Progenitor cell of endocrine pancreas (in vitro differentiated cells): Measurements from ENCODE around the gene FMN1. TPM values are rescaled to one million over a fixed set of nuclear protein-coding genes. Genes with fewer than 3 reads are reported as not detected.
A peak's percentile ranks its signal among the peaks of the same experiment; 100 is the strongest.

ENCODE experiments used
- DNase-seq: peaks from one replicate; pipeline ENCODE4 v3.0.0; 2021; ENCODE audit warnings: low spot score; ENCODE audit not compliant: unreplicated experiment
- H3K27ac Mint-ChIP-seq: 2 replicates; pipeline ENCODE4 v1.8.0; 2021; ENCODE audit warnings: mild to moderate bottlenecking, moderate library complexity, mixed read lengths
- H3K27me3 Mint-ChIP-seq: 2 replicates; pipeline ENCODE4 v1.8.0; 2021; ENCODE audit warnings: mixed read lengths
- H3K36me3 Mint-ChIP-seq: 2 replicates; pipeline ENCODE4 v1.8.0; 2022; ENCODE audit warnings: mixed read lengths; ENCODE audit not compliant: insufficient read depth
- H3K4me1 Mint-ChIP-seq: 2 replicates; pipeline ENCODE4 v1.8.0; 2021; ENCODE audit warnings: low read depth, mixed read lengths
- H3K4me3 Mint-ChIP-seq: 2 replicates; pipeline ENCODE4 v1.8.0; 2021; ENCODE audit warnings: low read depth, mild to moderate bottlenecking, moderate library complexity, mixed read lengths
- H3K9me3 Mint-ChIP-seq: 2 replicates; pipeline ENCODE4 v1.8.0; 2021; ENCODE audit warnings: low read depth, mixed read lengths
- CTCF ChIP-seq: fragments of 200-600 bp; sonication (generic); IDR thresholded peaks from one replicate; pipeline ENCODE4 v1.5.0; 2021; ENCODE audit warnings: antibody characterized with exemption, mild to moderate bottlenecking; ENCODE audit not compliant: unreplicated experiment
- total RNA-seq: library from RNA; stranded (reverse); gene quantifications from 2 replicates; pipeline ENCODE4 v1.2.1, GENCODE V29; 2021

FMN1 gene
- total RNA-seq, 1 donor from 2014 or later: 0.41 TPM

- Mint-ChIP-seq H3K4me1 (peaks cover 14% of the 10 kb centered on the region), H3K27me3 (peaks cover 89% of the 10 kb centered on the region), H3K36me3 (no peaks in the 10 kb centered on the region), H3K4me3 (peak within 1 kb of the TSS; percentile 62), H3K9me3 (no peaks in the 10 kb centered on the region), H3K27ac (peak within 1 kb of the TSS; percentile 40)
- peak; percentile 13 for DNase-seq
- no peak for TF ChIP-seq CTCF
Observed at GRCh38 chr15:32717426-32718226, 476.9 kb downstream of the FMN1 start, which contains the start of gene GREM1. TSS of gene GREM1 (plus strand) at chr15:32718004. CDS start at chr15:32730691, 12,687 bp downstream.

DNA sequence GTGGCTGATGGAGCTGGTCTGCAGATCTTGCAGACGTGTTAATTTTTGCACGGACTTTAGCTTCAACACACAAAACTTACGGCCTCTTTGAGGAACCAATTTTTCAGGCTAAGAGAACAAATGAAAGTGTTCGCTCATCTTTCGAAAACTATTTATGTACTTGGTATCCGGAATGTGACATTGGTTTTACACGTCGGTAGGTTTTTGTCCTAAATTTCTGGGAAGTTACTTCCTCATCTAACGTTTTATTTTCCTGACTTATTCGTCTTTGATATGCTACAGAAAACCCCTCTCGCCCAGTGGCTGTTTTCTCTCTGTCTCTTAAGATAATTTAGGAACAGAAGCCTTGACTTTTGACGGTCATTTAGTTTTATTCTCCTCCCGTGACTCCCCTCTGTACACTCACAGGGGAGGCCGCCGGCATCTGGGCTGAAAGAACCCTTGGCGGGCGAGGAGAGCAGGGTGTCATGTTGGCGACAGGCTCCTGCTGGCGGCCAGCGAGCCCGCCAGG lies 477.5 kb downstream of the FMN1 start:
- Mint-ChIP-seq H3K36me3 (no peaks in the 10 kb centered on the region), H3K9me3 (no peaks in the 10 kb centered on the region), H3K4me3 (peak overlapping the region; percentile 12), H3K27ac (no peak overlapping the region), H3K27me3 (peaks cover 88% of the 10 kb centered on the region), H3K4me1 (peaks cover 14% of the 10 kb centered on the region)
- no peak for DNase-seq
- TF ChIP-seq CTCF: no peak

DNA sequence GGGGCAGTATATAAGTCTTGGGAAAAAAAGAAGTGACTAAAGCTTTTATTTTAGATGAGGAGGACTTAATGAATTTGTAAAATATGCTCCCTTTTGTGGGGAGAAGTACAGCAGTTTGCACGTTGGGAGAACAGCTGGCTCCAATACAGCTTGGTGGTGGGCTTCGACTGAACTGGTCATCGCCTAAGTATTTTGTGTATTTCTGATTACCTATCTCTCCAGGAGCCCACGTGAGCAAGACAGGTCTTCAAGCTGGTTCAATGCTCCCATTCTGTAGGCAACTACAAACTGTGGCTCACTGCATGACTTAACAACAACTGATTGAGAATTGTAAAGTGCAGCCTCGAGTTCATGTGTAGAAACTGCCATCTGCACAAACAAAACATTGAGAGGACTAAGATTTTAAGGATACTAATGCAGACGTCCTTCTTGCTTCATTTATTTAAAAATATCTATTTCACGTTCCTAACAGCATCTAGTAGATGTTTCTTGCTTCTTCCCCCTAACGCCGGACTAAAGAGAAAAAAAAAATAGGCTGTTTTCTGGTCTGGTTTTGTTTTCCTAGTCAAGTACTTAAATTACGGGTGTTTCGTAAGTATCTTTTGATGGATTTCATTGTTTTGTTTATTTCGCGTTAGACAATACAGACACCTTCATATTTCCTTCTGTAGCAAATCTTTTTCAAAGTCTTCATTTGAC lies 478.1 kb downstream of the FMN1 start:
- peak overlapping the region; percentile 12 for H3K4me3 Mint-ChIP-seq
- no peaks in the 10 kb centered on the region for H3K9me3 Mint-ChIP-seq
- no peaks in the 10 kb centered on the region for H3K36me3 Mint-ChIP-seq
- no peak overlapping the region for H3K27ac Mint-ChIP-seq
- no peak for TF ChIP-seq CTCF
- DNase-seq: no peak
- H3K4me1 Mint-ChIP-seq: peaks cover 14% of the 10 kb centered on the region
- peaks cover 89% of the 10 kb centered on the region for H3K27me3 Mint-ChIP-seq

Other genes starting within 250 kb of the FMN1 start
- gene RYR3, start 116.3 kb upstream of the FMN1 start, total RNA-seq: 0.07 and 0.22 TPM in 2 replicates